ENCODE measurements around the gene OCSTAMP.

The OCSTAMP gene

DNA sequence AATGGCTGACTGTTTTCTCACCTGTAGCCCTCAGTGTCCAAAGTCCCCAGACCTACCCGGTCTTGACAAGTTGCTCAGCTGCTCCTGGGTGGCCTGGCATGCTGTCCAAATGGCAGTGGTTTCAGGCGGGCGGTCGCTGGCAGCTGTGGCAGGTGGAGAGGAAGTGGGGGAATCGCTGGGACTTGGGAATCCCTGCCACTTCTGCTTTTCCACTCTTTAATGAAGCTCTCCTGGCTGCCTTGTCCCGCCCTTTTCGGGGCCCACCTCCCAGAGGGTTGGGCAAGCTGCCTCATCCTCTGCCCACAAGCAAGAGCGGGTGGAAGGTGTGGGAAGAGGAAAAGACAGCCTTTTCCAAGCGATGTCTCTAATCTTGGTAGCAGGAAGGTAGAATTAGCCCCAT lies at the start of gene OCSTAMP:
Gene OCSTAMP, minus strand, starts transcription at position 194 of the 400 bp plus-strand sequence. Its CDS starts 94 bp downstream, at position 100.
- no peak for DNase-seq (ENCODE audit: low read depth)

- DNase-seq (ENCODE audit: low read depth), result no peak
Observed at GRCh38 chr20:46599227-46599987, 49.0 kb upstream of the OCSTAMP start.

GRCh38 chr20:46595933-46596332 lies 45.5 kb upstream of the OCSTAMP start:
- DNase-seq (ENCODE audit: low read depth), result no peak

DNA sequence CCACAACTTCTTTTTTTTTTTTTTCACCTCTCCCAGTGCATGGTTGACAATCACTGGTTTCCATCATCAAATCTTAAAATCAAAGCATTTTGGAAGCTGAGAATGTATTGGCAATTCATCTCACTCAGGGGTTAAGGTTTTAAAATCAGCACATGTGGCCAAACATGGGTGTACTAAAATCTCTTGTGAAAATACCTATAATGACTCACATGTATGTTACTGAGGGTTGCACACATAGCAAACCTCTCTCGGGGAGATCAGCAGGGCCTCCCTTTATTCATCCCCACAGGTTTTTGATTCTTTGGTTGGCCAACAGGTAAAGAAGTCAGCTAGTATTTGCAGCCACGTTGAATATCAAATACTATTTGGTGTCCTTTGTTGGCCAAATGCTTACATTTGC lies 44.3 kb upstream of the OCSTAMP start:
- DNase-seq (ENCODE audit: low read depth), result no peak

DNA sequence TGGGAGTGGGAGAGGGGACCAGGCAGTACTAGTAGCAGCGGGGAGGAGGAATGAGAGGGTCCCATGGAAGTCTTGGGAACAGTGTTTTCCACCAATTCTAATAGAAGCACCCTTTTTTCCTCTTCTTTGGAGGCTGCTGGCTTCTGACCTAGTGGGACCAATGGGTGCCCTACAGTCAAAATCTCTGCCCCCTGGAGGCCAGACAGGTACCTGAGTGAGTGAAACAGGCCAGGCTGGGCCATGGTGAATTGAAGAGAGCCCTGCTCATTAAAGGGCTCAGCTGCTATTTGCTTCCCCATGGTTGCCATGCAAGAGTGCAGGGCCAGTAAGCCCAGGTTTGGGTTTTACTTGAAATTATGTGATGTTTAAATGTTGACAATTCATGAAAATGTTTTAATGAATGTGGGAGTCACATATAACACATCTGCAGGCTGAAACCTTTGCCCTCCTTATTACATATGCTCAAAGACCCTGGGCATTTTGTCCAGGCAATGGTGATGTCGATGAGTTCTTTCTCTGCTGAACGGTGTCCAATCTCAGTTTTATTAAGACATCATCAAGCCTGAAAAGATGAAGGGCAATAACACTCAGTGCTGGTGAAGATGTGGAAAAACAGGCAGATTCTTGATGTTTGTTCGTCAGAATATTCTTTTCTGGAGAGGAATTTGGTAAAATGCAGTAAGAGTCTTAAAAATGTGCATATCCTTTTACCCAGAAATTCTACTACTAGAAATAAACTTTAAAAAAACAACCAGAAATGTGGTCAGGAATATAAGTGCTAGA lies 42.3 kb upstream of the OCSTAMP start:
- DNase-seq (ENCODE audit: low read depth), result no peak

DNA sequence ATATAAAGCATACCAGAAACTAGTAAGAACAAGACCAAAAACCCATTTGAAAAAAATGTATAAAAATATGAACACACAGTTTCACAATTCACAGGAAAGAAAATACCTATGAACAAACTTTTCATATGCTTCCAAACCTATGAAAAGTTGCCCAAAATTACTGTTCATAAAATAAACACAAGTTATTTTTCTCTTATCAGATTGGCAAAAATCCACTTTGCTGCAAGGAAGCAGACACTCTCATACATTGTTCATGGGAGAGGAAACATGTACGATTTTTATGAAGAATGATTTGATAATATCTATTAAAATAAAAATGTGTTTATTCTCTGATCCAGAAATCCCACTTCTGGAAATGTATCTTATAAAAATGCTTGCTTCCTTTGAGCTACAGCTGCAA lies 40.0 kb upstream of the OCSTAMP start:
- DNase-seq (ENCODE audit: low read depth), result no peak

DNA sequence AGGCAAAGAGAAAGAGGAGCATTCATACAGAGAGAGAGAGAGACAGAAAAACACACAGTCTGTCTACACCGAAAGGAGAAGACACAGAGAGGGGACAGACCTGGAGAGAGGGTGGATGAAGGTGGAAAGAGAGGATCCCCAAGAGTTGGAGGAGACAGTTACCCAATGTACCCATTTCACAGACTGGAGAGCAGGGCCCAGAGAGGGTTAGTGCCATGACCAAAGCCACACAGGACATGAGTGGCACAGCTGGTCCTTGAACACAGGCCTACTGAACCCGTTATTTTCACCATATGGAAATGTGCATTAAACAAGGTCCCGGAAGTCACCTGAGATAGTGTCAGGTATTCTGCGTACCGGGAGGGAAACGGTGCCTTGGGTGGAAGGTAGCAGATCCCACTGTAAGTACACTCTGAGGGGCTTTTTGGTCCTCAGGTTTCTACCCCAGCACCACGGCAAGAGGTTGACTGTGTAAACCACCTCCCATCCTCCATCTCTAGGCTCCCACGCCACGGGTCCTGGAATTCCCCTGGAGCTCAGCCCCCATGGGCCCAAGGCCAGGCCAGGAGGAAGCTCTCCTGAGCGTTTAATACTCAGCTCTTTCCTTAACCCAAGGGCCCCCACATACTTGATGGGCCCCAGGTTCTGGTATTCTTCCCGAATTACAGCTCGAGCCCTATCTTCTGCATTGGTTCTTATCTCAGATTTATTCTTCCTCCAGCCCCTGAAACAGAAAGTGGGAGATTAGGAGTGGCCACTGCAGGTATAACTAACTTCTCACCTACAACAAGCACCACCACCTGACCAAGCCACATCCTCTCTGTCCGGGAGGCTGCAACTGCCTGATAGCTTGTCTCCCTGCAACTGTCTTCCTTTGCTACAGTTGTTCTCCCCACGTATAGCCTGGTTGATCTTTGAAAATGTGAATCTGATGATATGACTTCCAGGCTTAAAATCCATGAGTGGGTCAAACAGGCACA lies 38.4 kb upstream of the OCSTAMP start:
- no peak for DNase-seq (ENCODE audit: low read depth)

GRCh38 chr20:46587986-46588385 lies 37.5 kb upstream of the OCSTAMP start:
- no peak for DNase-seq (ENCODE audit: low read depth)

- DNase-seq (ENCODE audit: low read depth), result no peak
Observed at GRCh38 chr20:46586724-46587123, 36.3 kb upstream of the OCSTAMP start.

DNA sequence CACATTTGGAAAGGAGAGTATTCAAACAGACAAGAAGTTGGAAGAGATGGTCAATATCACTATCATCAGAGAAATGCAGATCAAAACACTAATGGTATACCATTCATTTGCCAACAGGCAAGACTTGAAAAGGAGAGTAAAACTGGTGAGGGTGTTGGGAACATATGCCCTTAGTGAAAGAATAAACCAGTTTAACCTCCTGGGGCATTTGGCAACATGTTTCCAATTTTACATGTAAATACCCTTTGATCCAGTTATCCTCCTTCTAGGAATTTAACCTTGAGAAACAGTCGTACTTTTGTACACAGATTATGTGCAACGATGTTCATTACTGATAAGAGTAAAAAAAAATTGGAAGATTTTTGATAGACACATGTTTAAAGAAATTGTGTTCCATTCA lies 34.1 kb upstream of the OCSTAMP start:
- DNase-seq (ENCODE audit: low read depth), result no peak

- no peak for DNase-seq (ENCODE audit: low read depth)
Observed at GRCh38 chr20:46583411-46584214, 33.2 kb upstream of the OCSTAMP start.

- no peak for DNase-seq (ENCODE audit: low read depth)
Observed at GRCh38 chr20:46582648-46583047, 32.2 kb upstream of the OCSTAMP start.

GRCh38 chr20:46581391-46581790 lies 30.9 kb upstream of the OCSTAMP start:
- no peak for DNase-seq (ENCODE audit: low read depth)

GRCh38 chr20:46580613-46581205 lies 30.3 kb upstream of the OCSTAMP start:
- DNase-seq (ENCODE audit: low read depth), result no peak

GRCh38 chr20:46578745-46579144 lies 28.3 kb upstream of the OCSTAMP start:
- no peak for DNase-seq (ENCODE audit: low read depth)

GRCh38 chr20:46576774-46577395 lies 26.4 kb upstream of the OCSTAMP start:
- no peak for DNase-seq (ENCODE audit: low read depth)

- no peak for DNase-seq (ENCODE audit: low read depth)
Observed at GRCh38 chr20:46575937-46576461, 25.5 kb upstream of the OCSTAMP start.

- DNase-seq (ENCODE audit: low read depth), result no peak
Observed at GRCh38 chr20:46575394-46575793, 24.9 kb upstream of the OCSTAMP start.

- DNase-seq (ENCODE audit: low read depth), result no peak
Observed at GRCh38 chr20:46573788-46574584, 23.5 kb upstream of the OCSTAMP start.

Data from activated gamma-delta T cell treated with anti-CD3 and anti-CD28 coated beads, Interleukin-2, amount 50 U/mL, for 16 hours (primary cell).